ENCODE measurements around the gene TSPAN33. TPM values are rescaled to one million over a fixed set of nuclear protein-coding genes. Genes with fewer than 3 reads are reported as not detected.

Gene TSPAN33, protein sequence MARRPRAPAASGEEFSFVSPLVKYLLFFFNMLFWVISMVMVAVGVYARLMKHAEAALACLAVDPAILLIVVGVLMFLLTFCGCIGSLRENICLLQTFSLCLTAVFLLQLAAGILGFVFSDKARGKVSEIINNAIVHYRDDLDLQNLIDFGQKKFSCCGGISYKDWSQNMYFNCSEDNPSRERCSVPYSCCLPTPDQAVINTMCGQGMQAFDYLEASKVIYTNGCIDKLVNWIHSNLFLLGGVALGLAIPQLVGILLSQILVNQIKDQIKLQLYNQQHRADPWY
- 10 to 100 TPM; 12.4 to 13.3 TPM for total RNA-seq
- polyA plus RNA-seq = 10 to 100 TPM in 1 of 3 donors, 1 to 10 TPM in 2; 6.0 to 24.3 (median 6.8) TPM
- 4.5 to 12.8 (median 10.5) reads per million in 6 experiments for total RNA-seq

DNA sequence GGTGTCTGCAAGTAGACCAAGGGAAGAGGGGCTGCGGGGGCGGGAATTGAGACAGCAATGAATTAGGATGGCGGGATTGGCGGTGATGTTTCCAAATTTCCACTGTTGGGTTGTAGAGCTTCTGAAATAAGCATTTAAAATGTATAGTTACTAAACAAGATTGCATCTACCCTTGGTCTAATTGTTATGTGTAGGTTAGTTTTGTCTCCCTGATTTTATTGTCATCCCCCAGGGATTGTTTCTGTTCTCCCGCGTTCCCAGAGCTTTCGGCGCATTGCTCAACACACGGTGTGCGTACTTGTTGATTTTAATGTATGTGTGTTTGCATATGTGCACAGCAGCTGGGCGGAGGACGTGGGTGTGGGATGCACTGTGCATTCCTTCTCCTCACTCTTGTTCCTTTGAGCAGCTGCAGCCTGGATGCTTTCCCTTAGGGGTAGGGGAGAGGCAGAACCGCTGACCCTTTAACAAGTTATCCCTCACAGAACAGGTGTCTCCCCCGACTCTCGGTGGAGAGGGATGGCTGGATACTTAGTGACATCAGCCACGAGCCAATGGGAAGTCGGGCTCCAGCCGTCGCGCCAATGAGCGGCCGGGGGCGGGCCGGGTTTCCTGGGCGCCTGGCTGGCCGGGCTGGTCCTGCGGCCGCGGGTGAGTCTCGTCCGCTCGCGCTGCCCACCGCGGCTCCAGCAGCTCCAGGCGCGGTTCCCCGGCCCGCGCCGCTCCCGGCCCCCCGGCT is at the start of gene TSPAN33:
TSS of gene TSPAN33 (plus strand) at position 613 of the 739 bp plus-strand sequence. CDS start 274 bp downstream, outside the sequence.
- DNase-seq (peak; percentile 30 to 80 (median 62)), ATAC-seq (peak; percentile 94 to 96)
- H3K27ac Mint-ChIP-seq = peak within 1 kb of the TSS; percentile 1 to 97 (median 86)
- peak within 1 kb of the TSS; percentile 90 to 98 (median 96) for H3K4me3 Mint-ChIP-seq
- peaks cover 0 to 12% (median 0%) of the 10 kb centered on the region in 5 donors for H3K27me3 Mint-ChIP-seq
- no peaks in the 10 kb centered on the region for H3K9me3 Mint-ChIP-seq
- H3K4me1 Mint-ChIP-seq = peaks cover 28 to 55% (median 33%) of the 10 kb centered on the region in 4 donors
- POLR2A ChIA-PET = interaction anchor here (1.0 to 1.4 kb wide), 3 partner anchors 10 to 89 kb away, joined by 4 read pairs; partner anchors contain the start of gene TNPO3
- H3K36me3 Mint-ChIP-seq = peaks cover 0 to 9% (median 0%) of the 10 kb centered on the region in 3 donors

DNA sequence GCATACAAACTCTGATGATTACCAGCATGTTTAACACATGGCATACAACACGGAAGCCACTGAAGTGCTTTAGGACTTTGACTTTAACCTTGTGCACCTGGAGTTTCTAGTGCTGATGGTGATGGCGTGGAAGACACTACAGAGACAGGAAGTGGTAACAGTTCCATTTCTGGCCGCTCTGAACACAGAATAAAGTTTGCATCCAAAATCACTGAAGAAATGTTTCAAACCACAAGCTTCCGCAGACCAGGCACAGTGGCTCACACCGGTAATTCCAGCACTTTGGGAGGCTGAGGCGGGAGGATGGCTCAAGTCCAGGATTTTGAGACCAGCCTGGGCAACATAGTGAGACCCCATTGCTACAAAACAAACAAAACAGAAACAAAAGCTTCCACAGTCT is 49.2 kb upstream of the TSPAN33 start:
- POLR2A ChIA-PET = interaction anchor here (0.7 to 1.8 kb wide), 2 partner anchors 41 to 43 kb away, joined by 4 to 10 read pairs; partner anchors contain the start of gene TNPO3
- Mint-ChIP-seq H3K4me3 (peak overlapping the region in 9 of 10 donors; percentile 31 to 70 (median 51)), H3K36me3 (no peaks in the 10 kb centered on the region), H3K4me1 (peaks cover 9 to 26% (median 20%) of the 10 kb centered on the region in 4 donors), H3K27me3 (no peaks in the 10 kb centered on the region), H3K9me3 (no peaks in the 10 kb centered on the region), H3K27ac (peak overlapping the region; percentile 65 to 95 (median 90))
- ATAC-seq (peak; percentile 83 to 98), DNase-seq (peak in 7 of 10 donors; percentile 9 to 67 (median 42))

DNA sequence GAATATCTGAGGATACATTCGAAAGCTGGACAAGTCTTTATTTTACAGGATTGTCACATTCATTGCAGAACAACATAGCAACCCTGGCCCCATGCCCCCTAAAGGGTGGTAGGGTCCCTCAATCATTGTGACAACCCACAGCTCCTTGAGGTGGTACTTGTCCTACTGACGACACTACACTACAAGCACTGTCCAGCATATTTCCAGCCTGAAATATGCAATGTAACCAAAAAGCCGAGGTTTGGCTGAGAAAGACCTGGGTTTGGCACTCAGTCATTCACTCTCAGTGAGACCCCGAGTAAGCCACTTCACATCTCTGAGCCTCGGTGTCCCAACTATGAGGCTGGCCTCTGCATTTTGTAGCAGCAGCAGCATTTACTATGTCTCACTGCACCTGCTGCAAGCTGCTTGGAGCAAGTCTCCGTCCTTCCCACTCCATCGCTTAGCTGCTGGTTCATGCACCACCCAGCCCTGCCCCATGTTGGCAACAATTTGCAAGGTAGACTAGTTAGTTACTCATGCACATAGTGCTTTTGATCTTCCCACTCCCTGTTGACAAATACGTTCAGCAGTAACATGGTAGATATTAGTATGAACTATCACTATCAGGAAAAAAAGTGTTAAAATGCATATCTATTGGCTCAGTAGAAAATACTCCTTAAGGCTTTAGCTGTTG is 46.0 kb upstream of the TSPAN33 start:
- POLR2A ChIA-PET = no interaction called here
- DNase-seq (no peak), ATAC-seq (no peak)
- Mint-ChIP-seq H3K4me1 (peaks cover 4 to 21% (median 12%) of the 10 kb centered on the region in 4 donors), H3K4me3 (no peak overlapping the region), H3K36me3 (no peaks in the 10 kb centered on the region), H3K27ac (no peak overlapping the region), H3K27me3 (no peaks in the 10 kb centered on the region), H3K9me3 (no peaks in the 10 kb centered on the region)

DNA sequence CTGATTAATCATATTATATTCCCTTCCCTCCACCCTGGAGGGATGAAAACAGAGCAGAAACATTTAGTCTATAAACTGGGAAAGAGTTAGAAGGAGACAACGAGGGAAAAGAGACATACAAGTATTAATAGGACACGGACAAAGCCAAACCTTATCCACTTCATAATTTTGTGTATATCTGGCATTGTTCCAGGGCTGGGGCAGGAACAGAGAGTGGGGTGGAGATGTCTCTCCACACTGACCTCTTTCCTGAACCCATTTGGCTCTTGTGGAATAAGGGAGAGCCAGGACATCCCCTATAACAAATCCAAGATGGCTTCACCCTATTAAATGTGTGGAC is 43.7 kb upstream of the TSPAN33 start:
- DNase-seq (no peak), ATAC-seq (no peak)
- peak overlapping the region in 2 of 10 donors; percentile 6 to 43 for H3K27ac Mint-ChIP-seq
- H3K4me1 Mint-ChIP-seq = peaks cover 0 to 9% (median 2%) of the 10 kb centered on the region in 4 donors
- no peak overlapping the region for H3K4me3 Mint-ChIP-seq
- POLR2A ChIA-PET = no interaction called here
- H3K36me3 Mint-ChIP-seq = no peaks in the 10 kb centered on the region
- no peaks in the 10 kb centered on the region for H3K9me3 Mint-ChIP-seq
- no peaks in the 10 kb centered on the region for H3K27me3 Mint-ChIP-seq

DNA sequence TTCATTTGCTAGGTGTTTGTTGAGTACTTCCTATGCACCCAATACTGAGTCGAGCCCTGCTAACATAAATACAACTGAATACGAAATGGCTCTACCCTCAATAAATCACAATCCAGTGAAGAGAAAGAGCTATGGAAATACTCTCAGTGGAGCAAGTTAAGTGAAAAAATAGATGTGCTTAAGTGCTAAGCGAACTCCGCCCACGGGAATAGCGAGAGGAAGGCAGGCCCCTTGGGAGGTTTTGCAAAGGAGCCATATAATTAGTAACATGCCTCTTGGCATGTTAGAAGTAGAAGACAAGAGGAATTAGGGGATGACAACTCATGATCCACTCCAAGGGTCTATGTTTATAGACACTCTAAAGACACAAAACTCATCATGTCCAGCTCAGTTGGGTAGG is 42.8 kb upstream of the TSPAN33 start:
- DNase-seq (no peak), ATAC-seq (no peak)
- POLR2A ChIA-PET = no interaction called here
- Mint-ChIP-seq H3K9me3 (no peaks in the 10 kb centered on the region), H3K36me3 (no peaks in the 10 kb centered on the region), H3K27me3 (no peaks in the 10 kb centered on the region), H3K4me1 (no peaks in the 10 kb centered on the region), H3K27ac (no peak overlapping the region), H3K4me3 (no peak overlapping the region)

DNA sequence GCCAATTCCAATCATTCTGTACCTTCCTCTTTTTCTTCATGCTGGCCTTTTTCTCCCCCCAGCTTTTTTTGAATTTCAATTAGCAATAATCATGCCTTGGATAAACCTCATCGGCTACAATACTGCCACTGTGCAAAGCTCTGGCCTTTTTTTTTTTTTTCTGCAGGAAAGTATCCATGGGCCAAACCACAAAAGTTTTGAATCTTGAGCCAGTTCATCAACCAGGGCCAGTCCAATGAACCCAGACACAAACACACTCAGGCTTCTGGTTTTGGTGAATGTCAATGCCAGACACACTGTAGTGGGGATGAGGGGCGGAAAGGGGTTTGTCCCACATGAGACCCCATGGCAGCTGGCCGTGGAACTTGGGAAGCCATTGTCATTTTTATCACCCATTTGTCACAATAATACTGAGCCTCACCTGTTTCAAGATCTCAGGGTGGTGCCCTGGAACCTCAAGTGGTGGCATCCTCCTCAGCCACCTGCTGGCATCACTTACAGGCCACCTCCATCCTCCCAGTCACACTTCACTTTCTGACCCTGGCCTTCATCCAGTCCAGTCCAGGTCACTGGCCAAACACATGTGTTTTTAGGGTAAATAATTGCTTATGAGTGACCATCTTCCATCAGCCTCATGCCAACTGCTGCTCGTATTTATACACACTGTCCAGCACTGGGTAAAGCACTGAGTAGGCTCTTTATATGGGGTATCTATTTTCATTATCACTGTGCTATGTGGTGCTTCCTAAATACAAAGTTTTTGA is 40.8 kb upstream of the TSPAN33 start:
- H3K4me1 Mint-ChIP-seq = no peaks in the 10 kb centered on the region
- H3K9me3 Mint-ChIP-seq = no peaks in the 10 kb centered on the region
- no peaks in the 10 kb centered on the region for H3K27me3 Mint-ChIP-seq
- no peak overlapping the region for H3K27ac Mint-ChIP-seq
- POLR2A ChIA-PET = no interaction called here
- H3K4me3 Mint-ChIP-seq = no peak overlapping the region
- no peaks in the 10 kb centered on the region for H3K36me3 Mint-ChIP-seq
- no peak for DNase-seq
- ATAC-seq = no peak

DNA sequence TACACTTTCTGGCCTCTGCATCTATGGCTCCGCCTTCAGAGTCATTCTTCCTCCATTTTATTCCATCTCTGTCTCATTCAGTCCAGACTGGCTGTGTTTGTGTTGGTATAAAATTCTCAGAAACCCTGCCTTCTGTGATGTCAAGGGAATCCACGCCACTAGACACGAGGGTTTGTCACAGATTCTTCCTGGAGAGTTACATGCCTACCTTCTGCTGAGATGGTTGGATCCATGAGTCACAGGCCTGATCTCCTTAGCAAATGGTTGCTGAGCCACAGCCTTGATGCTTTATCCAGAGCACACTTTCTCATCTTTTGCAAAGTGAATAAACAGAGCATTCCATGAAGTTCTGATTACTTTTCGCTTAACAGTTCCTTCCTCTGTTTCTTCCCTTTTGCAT is 35.9 kb upstream of the TSPAN33 start:
- H3K27ac Mint-ChIP-seq = no peak overlapping the region
- no peaks in the 10 kb centered on the region for H3K4me1 Mint-ChIP-seq
- DNase-seq (no peak), ATAC-seq (no peak)
- no peak overlapping the region for H3K4me3 Mint-ChIP-seq
- no peaks in the 10 kb centered on the region for H3K9me3 Mint-ChIP-seq
- H3K36me3 Mint-ChIP-seq = no peaks in the 10 kb centered on the region
- POLR2A ChIA-PET = no interaction called here
- no peaks in the 10 kb centered on the region for H3K27me3 Mint-ChIP-seq

DNA sequence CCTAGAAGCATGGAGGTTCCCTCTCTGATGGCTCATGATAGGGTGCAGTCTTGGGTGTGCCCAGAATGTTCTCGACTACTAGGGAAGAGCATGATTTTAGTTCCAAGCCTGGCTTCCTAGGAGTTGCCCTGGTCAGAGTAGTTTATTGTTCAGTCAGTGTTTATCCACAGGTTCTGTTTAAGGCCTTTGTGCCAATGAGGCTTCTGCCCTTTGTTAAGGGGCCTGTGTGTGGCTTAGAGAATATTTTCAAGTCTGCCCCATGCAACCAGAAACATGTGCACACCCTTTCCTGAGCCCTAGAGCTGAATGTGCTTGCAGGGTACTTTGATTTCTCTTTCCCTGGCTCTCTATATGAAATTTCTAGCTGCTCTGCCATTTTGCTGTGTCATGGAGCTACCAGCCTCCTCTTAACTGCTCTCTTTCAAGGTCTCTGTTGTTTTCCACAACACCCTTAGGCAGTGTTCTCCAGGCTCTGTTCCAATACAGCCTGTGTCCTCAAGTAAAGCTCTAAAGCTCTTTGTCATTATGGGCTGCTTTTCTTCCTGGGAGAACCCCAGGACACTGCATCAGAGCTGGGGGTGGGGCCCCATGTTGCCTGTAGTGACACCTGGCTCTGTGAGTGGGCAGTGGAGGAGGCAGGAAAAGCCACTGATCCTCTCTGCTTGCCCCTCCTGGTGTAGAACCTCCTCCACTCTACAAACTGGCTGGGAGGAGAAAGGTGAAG is 34.1 kb upstream of the TSPAN33 start:
- Mint-ChIP-seq H3K36me3 (peaks cover 0 to 3% (median 0%) of the 10 kb centered on the region in 3 donors), H3K27me3 (no peaks in the 10 kb centered on the region), H3K27ac (no peak overlapping the region), H3K4me1 (no peaks in the 10 kb centered on the region), H3K4me3 (no peak overlapping the region), H3K9me3 (peaks cover 0 to under 1% (median 0%) of the 10 kb centered on the region in 9 donors)
- POLR2A ChIA-PET = no interaction called here
- no peak for DNase-seq
- no peak for ATAC-seq

DNA sequence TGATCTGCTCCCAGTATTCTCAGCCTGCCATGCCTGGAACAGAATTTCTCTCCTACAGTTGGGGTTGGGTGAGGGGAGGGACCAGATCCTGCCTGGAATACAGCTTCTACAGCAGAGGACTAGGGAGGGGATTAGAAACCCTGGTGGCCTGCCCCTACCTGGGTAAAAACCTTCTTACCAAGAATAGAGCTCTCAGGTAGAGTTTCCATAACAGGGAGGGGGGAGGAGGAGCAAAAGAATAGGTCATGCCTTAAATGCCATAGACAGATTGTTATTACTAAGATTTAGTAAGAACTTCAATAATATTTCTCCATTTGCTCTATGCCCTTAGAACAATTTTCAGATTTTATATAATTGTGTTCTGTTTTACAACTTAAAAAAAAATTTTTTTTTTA is 33.5 kb upstream of the TSPAN33 start:
- H3K27me3 Mint-ChIP-seq = no peaks in the 10 kb centered on the region
- POLR2A ChIA-PET = no interaction called here

DNA sequence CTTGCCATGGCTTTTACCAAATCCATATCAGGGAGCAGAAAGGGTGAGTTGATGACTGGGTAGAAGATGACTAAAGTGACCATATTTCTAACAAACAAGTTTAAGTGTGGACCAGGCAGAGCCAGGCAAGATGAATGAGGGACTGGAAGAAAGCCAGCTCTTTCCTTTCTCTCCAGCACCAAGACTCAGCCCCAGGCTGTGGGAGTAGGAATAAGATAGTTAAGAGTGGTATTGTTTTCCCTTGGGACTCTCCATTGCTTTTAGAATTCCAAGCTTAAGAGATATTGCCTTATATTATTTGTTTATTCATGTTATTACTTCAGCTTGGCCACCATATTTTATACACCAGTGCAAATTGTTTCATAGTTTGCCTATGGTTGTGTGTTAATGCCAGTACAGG is 28.8 kb upstream of the TSPAN33 start:
- peaks cover 0 to 4% (median 1%) of the 10 kb centered on the region in 9 donors for H3K9me3 Mint-ChIP-seq
- H3K4me3 Mint-ChIP-seq = no peak overlapping the region
- H3K27me3 Mint-ChIP-seq = no peaks in the 10 kb centered on the region
- ATAC-seq = no peak
- POLR2A ChIA-PET = no interaction called here
- DNase-seq = no peak
- peak overlapping the region in 1 of 10 donors; percentile 12 for H3K27ac Mint-ChIP-seq
- H3K4me1 Mint-ChIP-seq = no peaks in the 10 kb centered on the region
- peaks cover 0 to 7% (median 3%) of the 10 kb centered on the region in 3 donors for H3K36me3 Mint-ChIP-seq

More for the DNA sequence above, 33.5 kb upstream of the TSPAN33 start:
- no peak for DNase-seq
- Mint-ChIP-seq H3K4me3 (no peak overlapping the region), H3K27ac (no peak overlapping the region), H3K4me1 (no peaks in the 10 kb centered on the region), H3K36me3 (peaks cover 0 to 5% (median 0%) of the 10 kb centered on the region in 3 donors), H3K9me3 (peaks cover 0 to 2% (median 0%) of the 10 kb centered on the region in 9 donors)
- ATAC-seq = no peak

DNA sequence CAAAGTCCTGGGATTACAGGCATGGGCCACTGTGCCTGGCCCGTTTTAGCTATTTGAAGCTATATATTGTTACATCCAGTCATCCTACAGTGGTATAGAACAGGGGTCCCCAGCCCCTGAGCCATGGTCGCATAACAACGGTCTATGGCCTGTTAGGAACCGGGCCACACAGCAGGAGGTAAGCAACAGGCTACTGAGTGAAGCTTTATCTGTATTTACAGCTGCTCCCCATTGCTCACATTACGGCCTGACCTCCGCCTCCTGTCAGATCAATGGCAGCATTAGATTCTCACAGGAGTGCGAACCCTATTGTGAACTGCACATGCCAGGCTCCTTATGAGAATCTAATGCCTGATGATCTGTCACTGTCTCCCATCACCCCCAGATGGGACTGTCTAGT is 26.3 kb upstream of the TSPAN33 start:
- DNase-seq = no peak
- no peak for ATAC-seq
- peaks cover 3 to 16% (median 10%) of the 10 kb centered on the region in 4 donors for H3K4me1 Mint-ChIP-seq
- peaks cover 0 to 17% (median 6%) of the 10 kb centered on the region in 9 donors for H3K9me3 Mint-ChIP-seq
- H3K27ac Mint-ChIP-seq = no peak overlapping the region
- no peaks in the 10 kb centered on the region for H3K27me3 Mint-ChIP-seq
- H3K36me3 Mint-ChIP-seq = peaks cover 0 to 16% (median 7%) of the 10 kb centered on the region in 3 donors
- POLR2A ChIA-PET = no interaction called here
- H3K4me3 Mint-ChIP-seq = no peak overlapping the region

DNA sequence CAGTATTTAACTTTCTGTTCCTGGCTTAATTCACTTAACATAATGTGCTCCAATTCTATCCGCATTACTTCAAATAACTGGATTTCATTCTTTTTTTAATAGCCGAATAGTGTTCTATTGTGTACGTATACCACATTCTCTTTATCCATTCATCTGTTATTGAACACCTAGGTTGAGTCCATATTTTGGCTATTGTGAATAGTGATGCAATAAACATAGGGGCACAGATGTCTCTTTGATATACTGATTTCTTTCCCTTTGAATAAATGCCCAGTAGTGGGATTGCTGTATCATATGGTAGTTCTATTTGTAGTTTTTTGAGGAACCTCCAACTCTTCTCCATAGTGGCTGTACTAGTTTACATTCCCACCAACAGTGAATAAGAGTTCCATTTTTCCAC is 25.5 kb upstream of the TSPAN33 start:
- Mint-ChIP-seq H3K9me3 (peaks cover 0 to 17% (median 6%) of the 10 kb centered on the region in 9 donors), H3K4me1 (peaks cover 3 to 20% (median 10%) of the 10 kb centered on the region in 4 donors), H3K4me3 (no peak overlapping the region), H3K36me3 (peaks cover 0 to 16% (median 7%) of the 10 kb centered on the region in 3 donors), H3K27ac (no peak overlapping the region), H3K27me3 (no peaks in the 10 kb centered on the region)
- DNase-seq (no peak), ATAC-seq (no peak)
- POLR2A ChIA-PET = no interaction called here

Measured in naive thymus-derived CD8-positive, alpha-beta T cell (primary cell).